ENCODE results near the gene SNRPE. TPM values are rescaled to one million over a fixed set of nuclear protein-coding genes. Genes with fewer than 3 reads are reported as not detected.

The SNRPE gene
- total and polyA plus RNA-seq, 9 of the 15 experiments (the other 6 are each of a cell fraction or from before 2014, with no cell fraction given) = 216 to 1,893 (median 487) TPM

DNA sequence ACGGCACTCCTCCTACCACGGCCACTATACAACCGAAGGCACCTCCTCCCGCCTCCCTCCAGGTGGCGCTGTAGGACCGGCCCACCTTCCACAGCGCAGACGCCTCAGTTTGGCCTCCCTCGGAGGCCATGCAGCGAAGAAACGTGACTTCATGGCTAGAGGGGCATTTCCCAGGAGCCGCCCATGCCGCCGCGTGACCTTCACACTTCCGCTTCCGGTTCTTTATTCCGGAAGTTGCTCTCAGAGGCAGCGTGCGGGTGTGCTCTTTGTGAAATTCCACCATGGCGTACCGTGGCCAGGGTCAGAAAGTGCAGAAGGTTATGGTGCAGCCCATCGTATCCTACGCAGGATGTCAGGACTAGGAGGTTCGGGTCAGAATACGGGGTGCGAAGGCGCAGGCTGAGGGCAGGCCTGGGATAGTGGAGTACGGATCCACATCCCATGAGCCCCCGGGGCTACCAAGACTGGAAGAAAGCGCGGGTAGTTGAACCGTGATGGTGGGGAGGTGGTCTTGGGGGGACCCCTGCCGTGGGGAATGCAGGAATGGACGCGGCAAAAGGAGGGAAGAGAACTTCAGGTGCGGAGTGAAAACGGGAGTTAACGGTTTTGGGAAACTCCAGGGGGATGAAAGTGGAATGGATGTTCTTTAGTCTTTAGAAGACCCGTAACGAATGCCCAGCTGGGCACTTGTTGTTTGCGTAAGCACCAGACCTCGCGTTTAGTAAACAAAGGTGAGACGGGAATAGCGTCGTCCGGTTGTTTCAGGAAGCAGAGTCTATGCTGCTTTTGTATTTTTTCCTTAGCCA lies at the start of gene SNRPE (continued):
- TF ChIP-seq PCBP2 (IDR thresholded peaks at IDR 0.05; ENCODE audit: low read depth, low read length, poor library complexity, severe bottlenecking) (no peak), THRAP3 (IDR thresholded peaks at IDR 0.05; ENCODE audit: borderline replicate concordance) (peak; percentile 97; the same call in 1 of the 2 replicates), ESRRB (CRISPR knock-in tag; IDR thresholded peaks at IDR 0.05; ENCODE audit: borderline replicate concordance) (no peak), HMG20A (CRISPR knock-in tag; conservative IDR thresholded peaks at IDR 0.05) (no peak)
- TF ChIP-seq, protein P1, sequence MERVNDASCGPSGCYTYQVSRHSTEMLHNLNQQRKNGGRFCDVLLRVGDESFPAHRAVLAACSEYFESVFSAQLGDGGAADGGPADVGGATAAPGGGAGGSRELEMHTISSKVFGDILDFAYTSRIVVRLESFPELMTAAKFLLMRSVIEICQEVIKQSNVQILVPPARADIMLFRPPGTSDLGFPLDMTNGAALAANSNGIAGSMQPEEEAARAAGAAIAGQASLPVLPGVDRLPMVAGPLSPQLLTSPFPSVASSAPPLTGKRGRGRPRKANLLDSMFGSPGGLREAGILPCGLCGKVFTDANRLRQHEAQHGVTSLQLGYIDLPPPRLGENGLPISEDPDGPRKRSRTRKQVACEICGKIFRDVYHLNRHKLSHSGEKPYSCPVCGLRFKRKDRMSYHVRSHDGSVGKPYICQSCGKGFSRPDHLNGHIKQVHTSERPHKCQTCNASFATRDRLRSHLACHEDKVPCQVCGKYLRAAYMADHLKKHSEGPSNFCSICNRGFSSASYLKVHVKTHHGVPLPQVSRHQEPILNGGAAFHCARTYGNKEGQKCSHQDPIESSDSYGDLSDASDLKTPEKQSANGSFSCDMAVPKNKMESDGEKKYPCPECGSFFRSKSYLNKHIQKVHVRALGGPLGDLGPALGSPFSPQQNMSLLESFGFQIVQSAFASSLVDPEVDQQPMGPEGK (CRISPR knock-in tag; IDR thresholded peaks at IDR 0.05; ENCODE audit: borderline replicate concordance) = no peak
- TF ChIP-seq, protein P2, sequence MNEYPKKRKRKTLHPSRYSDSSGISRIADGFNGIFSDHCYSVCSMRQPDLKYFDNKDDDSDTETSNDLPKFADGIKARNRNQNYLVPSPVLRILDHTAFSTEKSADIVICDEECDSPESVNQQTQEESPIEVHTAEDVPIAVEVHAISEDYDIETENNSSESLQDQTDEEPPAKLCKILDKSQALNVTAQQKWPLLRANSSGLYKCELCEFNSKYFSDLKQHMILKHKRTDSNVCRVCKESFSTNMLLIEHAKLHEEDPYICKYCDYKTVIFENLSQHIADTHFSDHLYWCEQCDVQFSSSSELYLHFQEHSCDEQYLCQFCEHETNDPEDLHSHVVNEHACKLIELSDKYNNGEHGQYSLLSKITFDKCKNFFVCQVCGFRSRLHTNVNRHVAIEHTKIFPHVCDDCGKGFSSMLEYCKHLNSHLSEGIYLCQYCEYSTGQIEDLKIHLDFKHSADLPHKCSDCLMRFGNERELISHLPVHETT (CRISPR knock-in tag; conservative IDR thresholded peaks at IDR 0.05 in 1 of 2, IDR thresholded peaks at IDR 0.05 in 1 of 2) = peak in 1 of 2 experiments; percentile 94; a peak in 2 of 4 replicates
- TF ChIP-seq, protein P3, sequence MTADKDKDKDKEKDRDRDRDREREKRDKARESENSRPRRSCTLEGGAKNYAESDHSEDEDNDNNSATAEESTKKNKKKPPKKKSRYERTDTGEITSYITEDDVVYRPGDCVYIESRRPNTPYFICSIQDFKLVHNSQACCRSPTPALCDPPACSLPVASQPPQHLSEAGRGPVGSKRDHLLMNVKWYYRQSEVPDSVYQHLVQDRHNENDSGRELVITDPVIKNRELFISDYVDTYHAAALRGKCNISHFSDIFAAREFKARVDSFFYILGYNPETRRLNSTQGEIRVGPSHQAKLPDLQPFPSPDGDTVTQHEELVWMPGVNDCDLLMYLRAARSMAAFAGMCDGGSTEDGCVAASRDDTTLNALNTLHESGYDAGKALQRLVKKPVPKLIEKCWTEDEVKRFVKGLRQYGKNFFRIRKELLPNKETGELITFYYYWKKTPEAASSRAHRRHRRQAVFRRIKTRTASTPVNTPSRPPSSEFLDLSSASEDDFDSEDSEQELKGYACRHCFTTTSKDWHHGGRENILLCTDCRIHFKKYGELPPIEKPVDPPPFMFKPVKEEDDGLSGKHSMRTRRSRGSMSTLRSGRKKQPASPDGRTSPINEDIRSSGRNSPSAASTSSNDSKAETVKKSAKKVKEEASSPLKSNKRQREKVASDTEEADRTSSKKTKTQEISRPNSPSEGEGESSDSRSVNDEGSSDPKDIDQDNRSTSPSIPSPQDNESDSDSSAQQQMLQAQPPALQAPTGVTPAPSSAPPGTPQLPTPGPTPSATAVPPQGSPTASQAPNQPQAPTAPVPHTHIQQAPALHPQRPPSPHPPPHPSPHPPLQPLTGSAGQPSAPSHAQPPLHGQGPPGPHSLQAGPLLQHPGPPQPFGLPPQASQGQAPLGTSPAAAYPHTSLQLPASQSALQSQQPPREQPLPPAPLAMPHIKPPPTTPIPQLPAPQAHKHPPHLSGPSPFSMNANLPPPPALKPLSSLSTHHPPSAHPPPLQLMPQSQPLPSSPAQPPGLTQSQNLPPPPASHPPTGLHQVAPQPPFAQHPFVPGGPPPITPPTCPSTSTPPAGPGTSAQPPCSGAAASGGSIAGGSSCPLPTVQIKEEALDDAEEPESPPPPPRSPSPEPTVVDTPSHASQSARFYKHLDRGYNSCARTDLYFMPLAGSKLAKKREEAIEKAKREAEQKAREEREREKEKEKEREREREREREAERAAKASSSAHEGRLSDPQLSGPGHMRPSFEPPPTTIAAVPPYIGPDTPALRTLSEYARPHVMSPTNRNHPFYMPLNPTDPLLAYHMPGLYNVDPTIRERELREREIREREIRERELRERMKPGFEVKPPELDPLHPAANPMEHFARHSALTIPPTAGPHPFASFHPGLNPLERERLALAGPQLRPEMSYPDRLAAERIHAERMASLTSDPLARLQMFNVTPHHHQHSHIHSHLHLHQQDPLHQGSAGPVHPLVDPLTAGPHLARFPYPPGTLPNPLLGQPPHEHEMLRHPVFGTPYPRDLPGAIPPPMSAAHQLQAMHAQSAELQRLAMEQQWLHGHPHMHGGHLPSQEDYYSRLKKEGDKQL (CRISPR knock-in tag; IDR thresholded peaks at IDR 0.05; ENCODE audit: borderline replicate concordance) = no peak
- TF ChIP-seq, protein P4, sequence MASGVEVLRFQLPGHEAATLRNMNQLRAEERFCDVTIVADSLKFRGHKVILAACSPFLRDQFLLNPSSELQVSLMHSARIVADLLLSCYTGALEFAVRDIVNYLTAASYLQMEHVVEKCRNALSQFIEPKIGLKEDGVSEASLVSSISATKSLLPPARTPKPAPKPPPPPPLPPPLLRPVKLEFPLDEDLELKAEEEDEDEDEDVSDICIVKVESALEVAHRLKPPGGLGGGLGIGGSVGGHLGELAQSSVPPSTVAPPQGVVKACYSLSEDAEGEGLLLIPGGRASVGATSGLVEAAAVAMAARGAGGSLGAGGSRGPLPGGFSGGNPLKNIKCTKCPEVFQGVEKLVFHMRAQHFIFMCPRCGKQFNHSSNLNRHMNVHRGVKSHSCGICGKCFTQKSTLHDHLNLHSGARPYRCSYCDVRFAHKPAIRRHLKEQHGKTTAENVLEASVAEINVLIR (CRISPR knock-in tag; IDR thresholded peaks at IDR 0.05) = no peak; the same call in 1 of the 2 replicates
- TF ChIP-seq, protein P5, sequence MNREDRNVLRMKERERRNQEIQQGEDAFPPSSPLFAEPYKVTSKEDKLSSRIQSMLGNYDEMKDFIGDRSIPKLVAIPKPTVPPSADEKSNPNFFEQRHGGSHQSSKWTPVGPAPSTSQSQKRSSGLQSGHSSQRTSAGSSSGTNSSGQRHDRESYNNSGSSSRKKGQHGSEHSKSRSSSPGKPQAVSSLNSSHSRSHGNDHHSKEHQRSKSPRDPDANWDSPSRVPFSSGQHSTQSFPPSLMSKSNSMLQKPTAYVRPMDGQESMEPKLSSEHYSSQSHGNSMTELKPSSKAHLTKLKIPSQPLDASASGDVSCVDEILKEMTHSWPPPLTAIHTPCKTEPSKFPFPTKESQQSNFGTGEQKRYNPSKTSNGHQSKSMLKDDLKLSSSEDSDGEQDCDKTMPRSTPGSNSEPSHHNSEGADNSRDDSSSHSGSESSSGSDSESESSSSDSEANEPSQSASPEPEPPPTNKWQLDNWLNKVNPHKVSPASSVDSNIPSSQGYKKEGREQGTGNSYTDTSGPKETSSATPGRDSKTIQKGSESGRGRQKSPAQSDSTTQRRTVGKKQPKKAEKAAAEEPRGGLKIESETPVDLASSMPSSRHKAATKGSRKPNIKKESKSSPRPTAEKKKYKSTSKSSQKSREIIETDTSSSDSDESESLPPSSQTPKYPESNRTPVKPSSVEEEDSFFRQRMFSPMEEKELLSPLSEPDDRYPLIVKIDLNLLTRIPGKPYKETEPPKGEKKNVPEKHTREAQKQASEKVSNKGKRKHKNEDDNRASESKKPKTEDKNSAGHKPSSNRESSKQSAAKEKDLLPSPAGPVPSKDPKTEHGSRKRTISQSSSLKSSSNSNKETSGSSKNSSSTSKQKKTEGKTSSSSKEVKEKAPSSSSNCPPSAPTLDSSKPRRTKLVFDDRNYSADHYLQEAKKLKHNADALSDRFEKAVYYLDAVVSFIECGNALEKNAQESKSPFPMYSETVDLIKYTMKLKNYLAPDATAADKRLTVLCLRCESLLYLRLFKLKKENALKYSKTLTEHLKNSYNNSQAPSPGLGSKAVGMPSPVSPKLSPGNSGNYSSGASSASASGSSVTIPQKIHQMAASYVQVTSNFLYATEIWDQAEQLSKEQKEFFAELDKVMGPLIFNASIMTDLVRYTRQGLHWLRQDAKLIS (CRISPR knock-in tag; IDR thresholded peaks at IDR 0.05) = peak; percentile 34; the same call in 1 of the 2 replicates

Measured in K562 (cell line).